Vagina (tissue), 2 donors: ENCODE data around the gene KLK12.

Experiments
- POLR2A ChIP-seq, 2 donors: fragments of 450-650 bp; IDR thresholded peaks; one replicate each; pipeline ENCODE4 v1.6.1; 2017; ENCODE audit warnings: antibody characterized with exemption in 2 of 2, mild to moderate bottlenecking in 2 of 2, moderate library complexity in 2 of 2
- POLR2AphosphoS5 ChIP-seq, 2 donors: sonication (generic); formaldehyde crosslinking; IDR thresholded peaks; one replicate each; pipeline ENCODE4 v1.9.0; 2017; ENCODE audit warnings: antibody characterized with exemption in 2 of 2, mild to moderate bottlenecking in 2 of 2, low read depth in 1 of 2; ENCODE audit not compliant: insufficient read depth in 1 of 2

GRCh38 chr19:51027126-51027806 is 7.5 kb downstream of the KLK12 start:
- TF ChIP-seq POLR2A (IDR thresholded peaks at IDR 0.05), result no peak
- peak in 1 of 2 donors; percentile 36 for TF ChIP-seq POLR2AphosphoS5 (IDR thresholded peaks at IDR 0.05; ENCODE audit: insufficient read depth in 1 of 2, low read depth in 1 of 2)
